ENCODE data around the gene LPIN1.

- TF ChIP-seq POLR2A (IDR thresholded peaks at IDR 0.05; ENCODE audit: low read length): no peak
- no peak for TF ChIP-seq GATA1 (IDR thresholded peaks at IDR 0.05; ENCODE audit: low read depth, low read length)
These were observed 15.6 kb downstream of the LPIN1 start for GRCh38 chr2:11762031-11762430.
